GM12878 (cell line): ENCODE results near the gene DDX20. TPM values are rescaled to one million over a fixed set of nuclear protein-coding genes. Genes with fewer than 3 reads are reported as not detected.

ENCODE experiments used
- ATAC-seq: fragments of 200-7000 bp; cut with Tn5 transposase; 3 replicates; pipeline ENCODE4 v1.9.1; 2020; ENCODE audit warnings: mild to moderate bottlenecking, moderate library complexity
- BruUV-seq: library from RNA; stranded (reverse); fragments of 400-500 nt; replicated peaks from 2 replicates; lab custom pipeline; 2021; lab: Mats Ljungman, UMichigan
- CTCF ChIA-PET: fragments of 300-600 bp; sonication (Branson Sonifier 250); formaldehyde crosslinking; extraction: SDS; loops from one replicate; lab custom pipeline; 2021; ENCODE audit warnings: inconsistent platforms; lab: Yijun Ruan, JAX
- POLR2A ChIA-PET: fragments of 350-600 bp; formaldehyde crosslinking; extraction: SDS; loops from one replicate; lab custom pipeline; 2021; ENCODE audit warnings: inconsistent platforms; lab: Charles Lee
- RAD21 ChIA-PET: fragments of 300-600 bp; sonication (Branson Sonifier 250); formaldehyde crosslinking; loops from one replicate; lab custom pipeline; 2023; ENCODE audit warnings: antibody characterized with exemption; ENCODE audit not compliant: unreplicated experiment; lab: Charles Lee
- SMC1A ChIA-PET: fragments of 300-600 bp; sonication (Branson Sonifier 250); formaldehyde crosslinking; loops from one replicate; lab custom pipeline; 2023; ENCODE audit not compliant: unreplicated experiment, uncharacterized antibody; lab: Charles Lee
- DNase-seq: peaks from one replicate; pipeline ENCODE4 v3.0.0-alpha.2; 2011; ENCODE audit warnings: low read depth, low spot score
- FAIRE-seq: peaks from 3 replicates; lab custom pipeline; 2011; peaks lifted over from hg19 to GRCh38; lab: Jason Lieb, UNC
- H2AFZ ChIP-seq: 2 replicates; pipeline ENCODE4 v1.6.0; 2011; ENCODE audit warnings: low read depth, low read length, control low read depth; ENCODE audit not compliant: control insufficient read depth
- H3K27ac ChIP-seq: 2 replicates; pipeline ENCODE4 v1.5.1; 2011; ENCODE audit warnings: control low read depth; ENCODE audit not compliant: control insufficient read depth, insufficient read depth
- H3K27me3 ChIP-seq, 2 experiments: replicated peaks in 1 of 2; 2 replicates each; pipeline versions ENCODE4 v1.6.0 to v1.6.1; 2011; ENCODE audit warnings: low read length in 1 of 2; ENCODE audit not compliant: control insufficient read depth in 2 of 2, insufficient read depth in 2 of 2
- H3K36me3 ChIP-seq, 2 experiments: 2 replicates each; pipeline ENCODE4 v1.5.1; 2011; ENCODE audit warnings: low read length in 1 of 2; ENCODE audit not compliant: control insufficient read depth in 2 of 2, insufficient read depth in 2 of 2
- H3K4me1 ChIP-seq: 2 replicates; pipeline ENCODE4 v1.6.1; 2011; ENCODE audit warnings: mild to moderate bottlenecking, low read length, moderate library complexity, mixed read lengths; ENCODE audit not compliant: control insufficient read depth, insufficient read depth
- H3K4me2 ChIP-seq: 2 replicates; pipeline ENCODE4 v1.6.0; 2011; ENCODE audit warnings: control low read depth; ENCODE audit not compliant: control insufficient read depth, insufficient read depth
- H3K4me3 ChIP-seq: fragments of 200-600 bp; sonication (generic); 2 replicates; pipeline ENCODE4 v1.5.1; 2016
- H3K79me2 ChIP-seq: 2 replicates; pipeline ENCODE4 v1.6.0; 2011; ENCODE audit warnings: low read length; ENCODE audit not compliant: control insufficient read depth, insufficient read depth
- H3K9ac ChIP-seq: 2 replicates; pipeline ENCODE4 v1.8.0; 2011; ENCODE audit warnings: low read length, control low read depth, mixed read lengths; ENCODE audit not compliant: control insufficient read depth, insufficient read depth
- H3K9me3 ChIP-seq: replicated peaks from 3 replicates; pipeline ENCODE4 v1.5.1; 2011; ENCODE audit warnings: mild to moderate bottlenecking, low read length; ENCODE audit not compliant: control insufficient read depth, insufficient read depth
- H4K20me1 ChIP-seq: 2 replicates; pipeline ENCODE4 v1.6.0; 2011; ENCODE audit not compliant: control insufficient read depth, insufficient read depth
- CHD2 ChIP-seq: IDR thresholded peaks from 2 replicates; pipeline ENCODE4 v1.6.1; 2011; ENCODE audit warnings: low read depth, low read length, improper control_type of control experiment, borderline replicate concordance
- KLF5 ChIP-seq: fragments of 450-650 bp; IDR thresholded peaks from 2 replicates; pipeline ENCODE4 v1.6.1; 2014; ENCODE audit warnings: mild to moderate bottlenecking; ENCODE audit not compliant: partially characterized antibody
- NKRF ChIP-seq: fragments of 450-650 bp; conservative IDR thresholded peaks from 2 replicates; pipeline ENCODE4 v1.6.1; 2017; ENCODE audit warnings: mild to moderate bottlenecking, moderate library complexity
- PML ChIP-seq: IDR thresholded peaks from 2 replicates; pipeline ENCODE4 v1.6.1; 2012; ENCODE audit warnings: low read length, inconsistent platforms
- POLR2AphosphoS2 ChIP-seq: IDR thresholded peaks from 2 replicates; pipeline ENCODE4 v1.6.1; 2011; ENCODE audit warnings: low read depth, mild to moderate bottlenecking, low read length, improper control_type of control experiment, moderate library complexity
- RCOR1 ChIP-seq: conservative IDR thresholded peaks from 2 replicates; pipeline ENCODE4 v1.6.1; 2012; ENCODE audit warnings: low read depth, low read length, improper control_type of control experiment
- STAT3 ChIP-seq: IDR thresholded peaks from 2 replicates; pipeline ENCODE4 v1.6.1; 2011; ENCODE audit warnings: low read depth, low read length, improper control_type of control experiment
- WGBS: methylation state at CpG from one replicate; pipeline ENCODE4 v1.1.6; 2016; ENCODE audit warnings: low lambda C conversion rate; ENCODE audit not compliant: insufficient replicate concordance, insufficient coverage; ENCODE audit errors: missing lambda C conversion rate; 5-methylcytosine and 5-hydroxymethylcytosine counted together
- in situ Hi-C: fragments of 300-500 bp; cut with MboI; formaldehyde crosslinking; loops from 9 replicates; pipeline ENCODE4 v1.14.3; 2018; ENCODE audit warnings: mixed read lengths
- intact Hi-C: fragments of 100-400 bp; cut with micrococcal nuclease; formaldehyde crosslinking; loops from one replicate; pipeline ENCODE4 v1.14.2; 2022; ENCODE audit not compliant: unreplicated experiment
- polyA plus RNA-seq, 11 experiments: library from polyadenylated mRNA; depleted of rRNA in 4 of 11; unstranded in 6 of 11; stranded (reverse) in 5 of 11; fragments of >200 nt; fragmentation: Nextera tagmentation in 4 of 11; fragmentation: Illumina TruSeq in 1 of 11; extraction: Ambion mirVana in 4 of 11; extraction: Trizol in 1 of 11; gene quantifications; 1 replicate in 1 of 11; 2 replicates in 10 of 11; pipeline versions ENCODE4 v1.2.1 to v1.2.3, GENCODE V29; 2011 to 2016; ENCODE audit warnings: inconsistent platforms in 2 of 11, missing spikeins in 2 of 11, low read depth in 1 of 11
- total RNA-seq, 4 experiments: library from RNA; depleted of rRNA in 3 of 4; stranded (reverse); fragments of >200 nt in 3 of 4; fragmentation: Illumina TruSeq in 1 of 4; extraction: Trizol in 1 of 4; gene quantifications; 2 replicates each; pipeline versions ENCODE4 v1.2.1 to v1.2.3, GENCODE V29; 2013 to 2021

DDX20 gene
- total and polyA plus RNA-seq, 10 of the 15 experiments (the other 5 are each of a cell fraction or from before 2014, with no cell fraction given) = 7.2 to 30.6 (median 25.1) TPM

- FAIRE-seq = no peak
These were observed 30.5 kb upstream of the DDX20 start for GRCh38 chr1:111725192-111725591.

GRCh38 chr1:111727056-111727455, 28.6 kb upstream of the DDX20 start:
- Histone ChIP-seq H3K9me3 (no peaks in the 10 kb centered on the region), H3K27me3 (no peaks in the 10 kb centered on the region), H3K4me1 (no peaks in the 10 kb centered on the region), H3K79me2 (no peaks in the 10 kb centered on the region), H3K9ac (no peak overlapping the region), H4K20me1 (no peaks in the 10 kb centered on the region; the same call in 1 of the 2 replicates), H3K4me2 (no peak overlapping the region), H3K4me3 (no peak overlapping the region), H2AFZ (no peak overlapping the region), H3K36me3 (no peaks in the 10 kb centered on the region), H3K27ac (no peak overlapping the region)
- ChIA-PET SMC1A (no interaction called here), CTCF (interaction anchor here (1.1 to 2.3 kb wide), 3 partner anchors 12 to 42 kb away, joined by 5 to 9 read pairs (median 6); partner anchors contain the start of gene INKA2), RAD21 (no interaction called here), POLR2A (interaction anchor here (1.0 kb wide), 1 partner anchor 13 kb away, joined by 3 read pairs; the partner anchor contains the start of gene INKA2)
- intact Hi-C loops = no loop called here
- FAIRE-seq = no peak
- TF ChIP-seq POLR2AphosphoS2 = no peak
- no peak for TF ChIP-seq PML
- no peak for TF ChIP-seq RCOR1
- TF ChIP-seq CHD2 = no peak
- no peak for TF ChIP-seq STAT3
- no peak for TF ChIP-seq KLF5
- BruUV-seq = no TSS peak
- no peak for ATAC-seq
- in situ Hi-C loops = no loop called here
- DNase-seq = no peak
- 86% methylated on average over 18 of the region's 18 CpGs for WGBS

More at GRCh38 chr1:111725192-111725591, 30.5 kb upstream of the DDX20 start:
- Histone ChIP-seq H3K4me1 (no peaks in the 10 kb centered on the region), H3K4me2 (no peak overlapping the region), H3K27ac (no peak overlapping the region), H3K4me3 (no peak overlapping the region), H3K36me3 (no peaks in the 10 kb centered on the region), H3K27me3 (no peaks in the 10 kb centered on the region), H3K9me3 (no peaks in the 10 kb centered on the region), H3K9ac (no peak overlapping the region), H4K20me1 (no peaks in the 10 kb centered on the region; the same call in 1 of the 2 replicates), H3K79me2 (no peaks in the 10 kb centered on the region), H2AFZ (no peak overlapping the region)
- CTCF ChIA-PET = interaction anchor here (1.1 to 1.4 kb wide), 2 partner anchors 12 to 22 kb away, joined by 3 to 4 read pairs; no protein-coding TSS in a partner anchor
- intact Hi-C loops = no loop called here
- no TSS peak for BruUV-seq
- DNase-seq (no peak), ATAC-seq (no peak)
- 93% methylated on average over 5 of the region's 5 CpGs for WGBS
- in situ Hi-C loops = no loop called here
- RAD21 ChIA-PET = no interaction called here
- TF ChIP-seq NKRF = no peak
- POLR2A ChIA-PET = no interaction called here
- SMC1A ChIA-PET = interaction anchor here (0.7 to 1.4 kb wide), 2 partner anchors 12 to 27 kb away, joined by 3 read pairs; no protein-coding TSS in a partner anchor
